8988T (cell line): ENCODE data around the gene LHX4.

Experiments used
- DNase-seq: peaks from one replicate; pipeline ENCODE4 v3.0.0; 2011

The LHX4 gene

DNA sequence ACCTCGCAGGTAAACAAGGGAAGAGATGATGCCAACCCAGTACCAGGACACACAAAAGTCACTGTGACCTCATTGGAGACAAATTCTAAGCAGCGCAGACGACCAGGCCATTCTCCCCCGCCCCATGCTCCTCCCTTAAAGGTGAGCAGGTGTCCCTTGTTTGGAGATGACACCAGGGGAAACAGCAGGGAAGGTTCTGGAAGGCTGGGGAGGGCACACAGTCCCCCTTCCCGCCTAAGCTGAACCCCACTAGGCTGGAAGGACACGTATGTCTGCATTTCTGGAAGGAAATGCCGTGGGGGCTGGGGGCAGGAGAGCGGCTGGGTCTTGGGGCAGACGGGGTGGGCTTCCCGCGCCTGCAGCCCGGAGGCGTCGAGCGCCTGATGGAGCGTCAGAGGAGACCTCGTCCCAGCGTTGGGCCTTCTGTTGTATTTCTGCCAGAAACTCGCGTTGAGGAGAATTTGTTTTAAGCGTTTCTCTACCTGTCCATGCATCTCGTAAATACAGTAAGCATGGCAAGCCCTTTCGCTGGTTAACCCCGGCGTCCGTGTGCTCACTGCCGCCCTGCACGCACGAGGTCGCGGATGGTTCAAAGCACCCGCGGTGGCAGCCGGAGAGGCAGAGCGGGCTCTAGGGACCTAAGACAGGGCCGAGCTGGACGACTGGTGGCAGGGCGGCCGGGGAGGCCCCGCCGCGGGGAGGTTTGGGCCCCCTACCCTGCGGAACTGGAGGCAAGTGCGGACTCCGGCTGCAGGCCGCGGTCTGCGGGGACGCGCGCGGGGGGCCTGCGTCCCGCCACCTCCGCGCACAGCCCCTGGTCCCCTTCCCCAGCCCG lies 1.2 kb upstream of the LHX4 start:
- no peak for DNase-seq

DNA sequence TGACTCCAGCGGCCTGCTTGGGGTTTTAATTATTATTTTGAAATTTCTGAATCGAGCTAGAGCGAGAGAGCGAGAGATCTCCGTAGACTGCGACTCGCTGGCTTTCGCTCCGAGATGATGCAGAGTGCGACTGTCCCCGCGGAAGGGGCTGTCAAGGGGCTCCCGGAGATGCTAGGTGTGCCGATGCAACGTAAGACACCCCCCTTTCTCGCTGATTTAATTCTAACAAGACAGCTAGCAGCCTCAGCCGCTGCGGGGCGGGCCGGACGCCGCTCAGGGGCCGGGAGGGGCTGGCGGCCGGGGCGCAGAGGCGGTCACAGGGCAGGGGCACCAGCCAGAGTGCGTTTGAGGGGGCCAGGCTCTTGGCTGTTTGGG lies 339 bp downstream of the LHX4 start:
- no peak for DNase-seq

DNA sequence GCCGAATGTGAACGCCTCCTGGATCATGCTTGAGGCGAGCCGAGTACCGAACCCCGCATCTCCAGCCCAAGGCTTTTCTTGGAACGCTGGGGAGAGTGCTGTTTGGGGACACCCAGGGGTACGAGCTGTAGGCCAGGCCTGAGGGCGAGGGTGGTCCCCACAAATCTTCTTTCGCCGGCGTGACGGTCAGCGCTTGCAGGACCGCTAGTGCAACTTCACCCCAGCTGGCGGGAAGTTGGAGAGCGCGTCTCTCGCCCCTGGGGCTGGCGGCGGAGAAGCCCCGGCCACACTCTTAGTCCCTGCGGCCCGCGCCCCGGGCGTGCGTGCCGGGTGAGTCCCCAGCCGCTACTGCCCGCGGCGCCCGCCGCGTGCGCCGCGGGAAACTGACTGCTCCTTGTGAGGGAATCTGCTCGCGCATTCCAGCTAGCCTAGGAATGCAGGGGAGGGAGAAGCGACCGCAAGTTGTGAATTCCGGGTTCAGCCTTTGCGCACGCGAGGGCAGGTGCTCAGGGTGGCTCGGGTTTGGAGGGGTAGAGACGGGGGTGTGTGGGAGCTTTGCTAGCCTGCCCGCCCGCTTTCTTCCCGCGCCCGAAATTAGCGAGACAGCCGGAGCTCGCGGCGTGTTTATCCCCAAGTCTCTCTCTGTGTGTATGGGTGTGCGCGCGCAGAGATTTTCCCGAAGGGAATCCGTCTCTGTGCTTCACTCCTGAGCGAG lies 884 bp downstream of the LHX4 start:
- DNase-seq, result peak; percentile 71

DNA sequence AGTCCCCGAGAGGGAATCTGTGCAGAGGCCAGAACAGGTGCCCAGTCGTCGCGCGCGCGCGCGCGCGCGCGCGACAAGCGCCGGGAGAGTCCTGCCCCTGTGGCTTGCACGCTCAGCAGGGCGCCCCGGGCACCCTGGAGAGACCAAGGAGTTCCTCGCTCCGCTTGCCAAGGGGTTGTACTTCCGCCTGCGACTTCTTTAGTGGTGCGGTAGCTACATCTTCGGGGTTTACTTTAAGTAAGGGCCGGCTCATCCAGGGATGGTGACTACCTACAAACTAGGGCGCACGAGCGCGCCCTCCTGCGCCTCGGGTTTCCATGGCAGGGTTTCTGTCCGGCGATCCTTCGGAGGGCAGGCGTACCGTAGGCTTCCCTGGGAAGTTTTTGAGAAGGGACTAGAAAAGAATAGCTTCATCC lies 1.4 kb downstream of the LHX4 start:
- DNase-seq, result peak; percentile 92

DNA sequence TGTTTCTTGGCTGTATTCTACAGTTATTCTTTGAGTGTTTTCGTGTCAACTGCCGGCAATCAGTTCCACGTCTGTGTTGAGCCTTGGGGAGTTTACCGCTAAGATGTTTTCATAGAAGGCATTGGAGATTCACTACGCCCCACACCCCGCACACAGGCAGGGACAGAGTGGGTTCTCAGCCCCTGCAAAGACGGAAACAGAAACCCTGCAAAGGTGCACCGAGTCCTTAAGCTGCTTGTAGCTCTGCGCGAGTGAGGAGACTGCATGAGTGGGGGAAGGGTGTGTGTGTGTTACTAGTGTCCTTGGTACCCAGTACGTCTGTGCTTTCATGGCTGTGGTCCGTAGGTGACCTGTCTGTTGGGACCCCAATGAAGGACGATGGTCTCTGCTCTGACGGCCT lies 1.9 kb downstream of the LHX4 start:
- DNase-seq, result no peak

DNA sequence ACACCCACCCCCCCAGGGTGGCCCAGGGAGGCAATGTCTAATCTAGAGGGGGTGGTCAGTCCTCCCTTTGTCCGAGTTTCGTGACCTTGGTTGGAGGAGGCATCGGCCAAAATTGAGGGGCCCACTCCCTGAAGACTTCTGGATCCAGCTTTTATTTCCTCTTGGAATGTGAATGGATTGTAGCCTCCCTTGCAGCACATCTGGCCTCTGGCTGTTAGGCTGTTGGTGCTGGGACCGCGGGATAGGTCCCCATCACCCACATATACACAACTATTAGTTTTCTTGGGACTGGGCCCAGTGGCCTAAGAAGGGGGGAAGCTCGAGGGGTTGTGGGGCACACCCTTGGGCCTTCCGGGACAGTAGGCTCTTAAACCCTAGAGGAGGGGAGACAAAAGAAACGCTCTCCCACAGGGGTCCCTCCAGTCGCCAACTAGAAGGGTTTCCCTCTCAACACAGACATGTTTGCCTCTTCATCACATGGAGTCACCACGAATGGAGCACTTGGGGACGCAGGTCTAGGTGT lies 2.5 kb downstream of the LHX4 start:
- DNase-seq, result no peak

DNA sequence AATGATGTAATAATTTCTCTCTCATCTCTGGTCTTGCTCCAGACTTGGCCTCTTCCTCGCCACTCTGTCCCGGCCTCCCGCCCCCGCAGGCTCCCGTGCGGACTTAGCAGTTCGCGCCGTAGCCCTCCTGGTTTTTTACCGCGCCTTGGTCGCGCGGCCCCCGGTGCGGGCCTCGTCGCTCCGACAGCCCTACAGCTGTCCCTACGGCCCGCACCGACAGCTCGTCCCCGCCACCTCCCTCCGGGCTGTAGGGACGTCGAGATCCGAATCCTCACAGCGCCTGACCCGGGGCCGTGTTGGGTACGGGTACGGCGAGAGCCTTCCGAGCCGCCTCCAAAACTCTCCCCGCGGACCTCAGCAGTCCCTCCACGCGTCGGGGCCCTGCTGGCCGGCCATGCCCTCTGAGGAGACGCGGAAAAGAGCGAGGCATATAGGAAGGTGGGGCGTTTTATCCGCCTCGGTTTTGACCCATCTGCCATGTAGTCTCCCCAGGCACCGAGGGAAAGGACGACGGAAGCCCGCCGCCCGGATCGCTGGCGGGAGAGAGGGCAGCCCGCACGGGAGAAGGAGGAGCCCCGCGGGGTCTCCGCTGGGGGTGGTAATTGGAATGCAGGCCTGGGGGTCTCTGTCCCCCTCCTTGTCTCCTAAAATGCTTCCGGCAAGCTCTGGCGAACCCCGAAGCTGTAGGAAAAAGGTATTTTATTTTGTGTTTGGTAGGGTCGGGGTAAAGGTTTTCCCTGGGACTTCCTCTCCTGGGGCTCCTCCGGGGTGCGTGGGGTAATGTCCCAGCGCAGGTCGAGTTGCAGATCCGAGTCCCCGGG lies 3.3 kb downstream of the LHX4 start:
- DNase-seq, result no peak

DNA sequence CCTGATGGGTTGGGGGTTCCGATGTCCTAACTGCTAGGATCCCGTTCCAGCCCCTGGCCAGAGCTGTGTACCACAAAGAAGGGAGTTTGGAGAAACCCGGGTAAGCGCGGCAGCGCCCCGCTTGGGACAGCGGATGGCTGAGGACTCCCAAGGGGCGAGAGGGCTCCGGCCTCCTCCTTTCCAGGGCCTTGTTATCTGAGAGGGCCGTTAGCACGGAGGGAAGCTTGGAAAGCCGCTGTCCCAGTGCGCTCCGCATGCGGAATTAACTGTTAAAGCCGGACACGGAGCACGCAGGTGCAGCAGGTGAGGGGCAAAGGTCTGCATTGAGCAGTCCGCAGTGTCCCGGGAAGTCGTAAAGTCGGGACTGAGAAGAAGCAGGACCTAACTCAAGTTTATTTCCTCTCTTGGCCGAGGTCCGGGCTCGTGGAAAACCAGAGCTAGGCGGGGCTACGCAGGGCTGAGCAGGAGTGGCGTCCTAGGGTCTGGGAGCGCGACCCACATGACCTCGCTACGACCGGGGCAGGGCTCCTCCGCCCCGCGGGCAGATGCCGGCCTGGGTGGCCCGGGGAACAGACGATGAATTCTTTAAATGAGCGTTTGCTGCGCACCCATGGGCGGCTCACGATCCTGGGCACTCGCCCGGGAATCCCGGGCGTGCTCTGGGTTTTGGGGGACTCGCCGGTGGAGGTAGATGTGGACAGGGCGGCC lies 4.5 kb downstream of the LHX4 start:
- no peak for DNase-seq

DNA sequence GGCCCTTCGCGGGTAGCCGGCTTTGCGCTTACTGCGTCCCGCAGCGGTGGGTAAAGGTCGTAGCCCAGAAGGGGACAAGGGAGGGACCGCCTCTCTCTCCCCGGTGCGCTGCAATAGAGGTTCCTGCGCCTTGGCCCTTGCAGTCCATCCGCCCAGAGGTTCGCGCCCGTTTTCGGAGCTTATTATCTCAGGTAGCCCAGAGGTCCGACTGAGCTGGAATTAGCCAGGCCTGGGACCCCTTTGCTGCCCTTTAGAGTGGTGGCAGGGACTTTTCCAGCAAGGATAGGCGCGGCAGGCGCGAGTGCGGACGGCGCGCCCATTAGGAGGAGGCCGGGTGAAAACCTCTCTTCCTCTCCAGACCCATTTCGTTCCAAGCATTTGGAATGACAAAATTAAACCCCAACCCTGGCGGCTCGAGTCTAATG lies 5.0 kb downstream of the LHX4 start:
- no peak for DNase-seq

DNA sequence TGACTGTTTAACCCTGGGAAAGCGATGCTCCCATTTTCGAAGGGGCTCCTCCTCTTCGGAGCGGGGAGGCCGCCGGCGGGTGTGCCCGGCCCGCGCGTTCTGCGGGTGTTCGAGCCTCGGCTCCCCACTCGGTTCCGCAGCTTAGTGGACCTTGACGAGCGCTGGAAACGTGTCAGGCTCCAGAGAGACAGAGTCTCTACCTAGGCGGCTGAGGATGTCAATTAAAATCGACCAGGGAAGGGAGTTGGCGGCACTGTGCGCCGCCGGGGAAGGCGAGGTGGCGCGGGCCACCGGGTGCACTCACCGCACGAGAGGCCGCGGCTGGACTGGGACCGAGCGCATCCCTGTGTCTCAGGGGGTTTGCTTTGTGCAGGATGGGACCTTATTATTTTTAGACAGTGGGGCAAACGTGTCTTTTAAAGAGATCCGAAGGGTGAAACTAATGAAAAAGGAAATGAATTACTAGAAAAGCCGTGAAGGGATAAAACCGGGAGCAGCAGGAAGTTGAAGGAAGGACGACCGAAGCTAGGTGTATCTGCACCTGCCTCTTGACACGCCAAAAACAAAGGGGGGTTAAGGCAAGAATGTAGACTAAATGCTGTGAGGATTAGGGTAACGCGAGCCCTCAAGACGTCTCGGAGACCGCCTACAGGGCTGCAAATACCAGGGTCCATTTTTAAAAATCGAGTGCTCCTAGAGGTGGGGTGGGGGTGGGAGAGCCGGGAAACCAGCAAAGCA lies 5.6 kb downstream of the LHX4 start:
- no peak for DNase-seq

DNA sequence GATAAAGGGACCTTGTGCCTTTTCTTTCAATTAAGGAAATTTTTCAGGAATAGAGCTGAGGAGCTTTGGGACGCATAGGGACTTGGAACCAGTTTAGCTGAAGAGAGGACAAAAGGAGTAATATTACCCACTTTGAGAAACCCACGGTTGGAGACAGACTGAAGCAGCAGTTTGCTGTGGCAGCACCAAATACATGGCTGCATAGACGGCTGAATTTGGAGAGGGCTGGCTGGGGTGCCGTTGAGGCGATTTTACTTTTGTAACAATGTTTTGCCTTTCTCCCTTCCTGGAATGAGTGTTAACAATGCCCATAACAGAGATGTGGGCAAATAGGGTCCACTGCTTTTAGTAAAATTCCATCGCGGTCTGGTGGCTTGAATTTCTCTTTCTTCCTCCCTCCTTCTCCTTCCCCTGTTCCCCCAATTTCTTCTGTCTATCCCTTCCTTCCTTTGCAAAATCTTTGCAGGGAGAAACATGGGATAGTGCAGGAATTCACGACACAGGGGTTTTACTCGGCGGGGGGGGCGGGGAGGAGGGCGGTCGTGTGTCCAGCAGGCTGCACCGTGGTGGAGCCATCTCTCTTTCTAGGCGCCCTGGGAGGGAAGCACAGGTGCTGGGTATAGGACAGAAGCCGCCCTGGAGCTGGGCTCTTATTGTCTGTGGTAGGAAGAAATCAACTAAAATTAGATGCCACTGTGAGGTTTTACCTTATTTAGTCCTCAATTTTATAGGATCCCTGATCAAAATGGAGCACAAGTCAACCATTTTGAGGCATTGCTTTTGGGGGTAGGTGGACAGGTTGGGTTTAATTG lies 6.8 kb downstream of the LHX4 start:
- DNase-seq, result no peak

DNA sequence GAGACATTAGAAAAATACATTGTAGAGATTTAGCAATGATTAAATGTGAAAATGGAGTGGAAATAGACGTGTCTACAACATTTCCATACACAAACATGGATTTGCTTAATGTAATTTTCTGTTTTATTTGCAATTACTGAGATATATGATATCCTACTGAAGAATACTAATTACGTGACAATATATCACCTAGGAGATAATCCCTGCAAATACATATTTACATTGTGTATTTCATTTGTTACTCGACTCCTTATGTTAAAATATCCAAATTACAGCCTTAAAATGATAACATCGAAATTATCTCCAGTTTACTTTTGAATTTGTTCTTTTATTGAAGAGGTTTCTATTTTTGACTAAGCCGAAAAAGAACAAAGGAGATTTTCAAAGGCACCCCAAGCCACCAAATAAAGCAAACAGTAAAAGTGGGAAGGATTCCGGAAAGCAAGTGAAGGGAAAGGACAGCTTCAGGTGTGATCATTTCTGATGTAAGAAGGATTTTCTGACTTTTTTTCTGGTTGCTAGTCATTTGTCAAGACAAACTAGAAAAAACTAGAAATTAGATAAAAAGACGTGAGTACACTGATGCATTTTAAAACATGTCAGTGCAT lies 7.9 kb downstream of the LHX4 start:
- DNase-seq, result no peak

DNA sequence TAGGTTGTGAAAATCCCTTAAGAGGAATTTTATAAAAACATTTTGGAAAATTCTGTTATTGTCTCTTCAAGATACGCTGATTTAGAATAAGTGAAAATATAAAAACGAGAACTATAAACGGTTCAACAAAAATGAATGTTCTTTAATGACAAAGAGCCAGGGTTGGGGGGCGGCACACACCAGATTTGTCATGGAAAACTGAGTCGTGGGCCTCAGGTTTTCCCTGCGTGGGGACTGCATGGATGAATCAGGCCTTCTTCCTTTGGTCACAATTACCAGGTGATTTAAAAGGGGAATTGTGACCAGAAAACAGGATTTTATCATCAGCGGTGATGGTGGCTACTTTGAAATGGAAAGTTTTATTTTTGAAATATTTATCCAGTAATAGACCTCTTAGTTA lies 8.6 kb downstream of the LHX4 start:
- DNase-seq, result no peak

DNA sequence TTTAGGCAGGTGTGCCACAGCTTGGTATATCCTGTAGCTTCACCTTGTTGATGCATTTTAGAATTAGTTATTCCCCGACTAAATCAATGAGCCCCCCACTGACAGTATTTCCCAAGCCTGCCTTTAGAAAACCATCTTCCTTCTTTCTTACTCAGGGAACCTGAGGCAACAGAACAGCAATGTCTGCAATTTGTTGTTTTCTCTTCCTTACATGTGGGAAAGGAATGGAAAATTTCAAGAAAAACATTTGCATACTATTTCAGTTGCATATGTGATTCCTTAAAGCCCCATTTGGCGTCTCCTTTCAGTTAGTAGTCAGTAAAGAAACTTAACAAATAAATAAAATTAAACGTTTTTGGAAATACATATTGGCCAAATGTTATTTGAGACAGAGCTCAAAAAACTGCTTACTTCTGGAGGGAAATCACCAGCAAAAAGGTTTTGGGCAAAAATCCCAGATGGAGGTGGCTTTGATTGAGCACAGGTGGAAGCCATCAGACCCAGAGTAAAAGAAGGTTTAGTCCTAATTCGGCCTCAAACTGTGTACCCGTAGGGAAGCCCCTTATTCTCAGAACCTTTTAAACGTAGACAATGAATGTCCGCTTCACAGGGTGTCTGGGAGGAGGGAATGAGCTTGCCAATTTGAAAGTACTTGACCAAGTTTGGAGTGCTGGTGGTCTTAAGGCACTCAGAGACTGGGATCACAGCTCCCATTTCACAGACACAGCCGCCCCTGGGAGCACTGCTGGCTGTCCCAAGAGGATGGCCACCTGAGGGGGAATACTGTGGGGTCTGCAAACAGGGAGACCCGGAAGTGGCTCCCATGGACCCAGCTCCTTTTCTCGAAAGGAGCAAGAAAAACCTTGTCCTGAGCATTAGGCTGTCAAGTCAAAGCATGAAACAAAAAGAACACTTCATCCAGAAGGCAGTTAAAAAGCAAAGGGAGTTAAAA lies 9.4 kb downstream of the LHX4 start:
- DNase-seq, result no peak

DNA sequence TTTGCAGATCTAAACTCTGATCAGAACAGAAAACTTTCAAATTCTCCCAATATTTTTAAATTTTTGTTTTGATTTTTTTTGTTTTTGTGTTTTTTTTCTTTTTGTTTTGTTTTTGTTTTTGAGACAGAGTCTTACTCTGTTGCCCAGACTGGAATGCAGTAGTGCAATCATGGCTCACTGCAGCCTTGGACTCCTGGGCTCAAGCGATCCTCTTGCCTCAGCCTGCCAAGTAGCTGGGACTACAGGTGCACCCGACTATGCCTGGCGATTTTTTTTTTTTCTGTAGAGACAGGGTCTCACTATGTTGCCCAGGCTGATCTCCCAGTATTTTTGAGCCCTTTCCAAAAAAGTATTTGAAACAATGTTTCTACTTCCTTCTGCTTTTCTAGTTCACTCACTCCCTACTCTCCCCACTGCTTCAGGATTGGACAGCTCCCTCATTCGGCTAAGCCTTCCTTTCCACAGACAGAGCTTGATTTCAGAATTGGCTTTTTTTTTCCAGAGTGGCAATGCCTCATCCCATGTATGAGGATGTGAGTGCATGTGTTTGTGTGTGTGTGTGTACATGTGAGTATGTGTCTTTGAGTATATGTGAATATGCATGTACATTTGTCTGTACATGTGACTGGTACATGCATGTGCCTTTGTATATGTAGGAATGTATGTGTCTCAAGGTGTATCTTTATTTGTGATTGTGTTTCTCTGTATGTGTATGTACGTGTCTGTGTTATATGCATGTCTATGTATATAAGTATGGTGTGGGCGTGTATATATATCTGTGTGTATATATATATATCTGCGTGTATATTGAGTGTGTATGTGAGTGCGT lies 11.9 kb downstream of the LHX4 start:
- no peak for DNase-seq

DNA sequence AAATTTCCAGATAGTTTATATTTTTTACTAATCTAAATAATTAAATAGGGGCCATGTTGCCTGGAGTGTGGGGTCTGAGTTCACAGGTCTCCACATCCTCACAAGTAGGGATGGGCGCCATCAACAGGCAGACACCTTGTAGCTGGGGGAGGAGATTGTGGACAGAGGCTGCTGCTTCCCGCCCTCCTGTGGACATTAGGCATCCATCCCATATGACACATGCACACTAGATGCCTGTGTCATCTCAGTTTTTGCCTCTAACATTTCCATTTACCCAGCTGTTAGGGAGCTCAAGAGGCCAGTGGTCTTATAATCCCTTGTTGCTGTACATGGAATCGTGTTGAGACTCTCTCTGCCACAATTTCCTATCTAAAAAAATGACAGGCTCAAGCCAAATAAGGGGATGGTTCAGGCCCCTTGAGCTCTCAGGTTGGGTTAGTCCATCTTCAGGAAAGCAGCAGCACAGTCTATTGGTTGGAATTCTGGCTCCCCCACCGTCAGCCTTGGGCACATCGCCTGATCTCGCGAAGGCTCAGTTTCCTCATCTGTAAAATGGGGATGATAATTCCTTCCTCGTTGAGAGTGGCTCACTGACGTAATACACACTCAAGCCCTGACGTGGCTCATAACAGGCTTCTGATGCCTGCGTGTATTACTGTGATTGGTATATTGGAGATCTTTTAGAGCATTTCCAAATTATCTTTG lies 13.6 kb downstream of the LHX4 start:
- DNase-seq, result no peak

DNA sequence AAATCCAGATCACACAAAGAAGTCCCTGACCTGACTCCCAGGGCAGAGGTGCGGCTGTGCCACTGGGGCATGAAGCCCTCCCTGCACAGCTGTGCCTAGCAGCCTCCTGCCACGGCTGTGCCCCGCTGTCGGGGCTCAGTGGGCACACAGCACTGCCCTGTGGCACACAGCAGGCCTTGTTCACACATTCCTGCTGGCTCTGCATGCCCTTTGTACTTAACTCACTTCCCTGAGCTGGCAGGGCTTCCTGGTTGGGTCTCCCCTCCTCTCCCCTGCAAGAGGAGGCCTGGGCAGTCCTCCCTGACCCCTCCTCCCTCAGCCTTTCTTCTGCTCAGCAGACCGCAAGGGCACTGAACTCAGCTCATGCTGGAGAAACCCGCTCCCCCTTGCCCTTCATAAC lies 14.8 kb downstream of the LHX4 start:
- no peak for DNase-seq

DNA sequence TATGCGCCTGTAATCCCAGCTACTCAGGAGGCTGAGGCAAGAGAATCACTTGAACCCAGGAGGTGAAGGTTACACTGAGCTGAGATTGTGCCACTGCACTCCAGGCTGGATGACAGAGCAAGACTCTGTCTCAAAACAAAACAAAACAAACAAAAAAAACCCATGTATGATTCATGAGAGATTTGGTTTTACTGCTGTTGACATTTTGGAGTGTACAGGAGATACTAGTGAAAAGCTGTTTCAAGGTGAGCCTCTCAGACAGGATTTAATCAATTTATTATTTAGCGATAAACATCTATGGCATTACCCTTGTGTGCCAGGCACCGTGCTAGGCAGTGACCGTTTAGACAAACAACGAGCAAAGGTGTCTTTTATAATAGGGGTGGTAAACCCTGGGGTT lies 16.5 kb downstream of the LHX4 start:
- no peak for DNase-seq
